ENCODE results near the gene KIAA0513.

KIAA0513 gene

GRCh38 chr16:85075236-85075924 lies 47.8 kb downstream of the KIAA0513 start:
- no peak for DNase-seq

GRCh38 chr16:85077039-85077438 lies 49.4 kb downstream of the KIAA0513 start:
- DNase-seq = no peak

GRCh38 chr16:85077576-85078125 lies 50.1 kb downstream of the KIAA0513 start:
- DNase-seq = no peak

- no peak for DNase-seq
These were observed 50.6 kb downstream of the KIAA0513 start for GRCh38 chr16:85078226-85078625.

GRCh38 chr16:85078952-85079351 lies 51.4 kb downstream of the KIAA0513 start:
- no peak for DNase-seq

GRCh38 chr16:85079785-85080570 lies 52.4 kb downstream of the KIAA0513 start:
- no peak for DNase-seq

GRCh38 chr16:85081038-85081437 lies 53.4 kb downstream of the KIAA0513 start:
- no peak for DNase-seq

GRCh38 chr16:85081765-85082164 lies 54.2 kb downstream of the KIAA0513 start:
- no peak for DNase-seq

- DNase-seq = no peak
These were observed 54.8 kb downstream of the KIAA0513 start for GRCh38 chr16:85082173-85083050.

GRCh38 chr16:85083051-85083639 lies 55.5 kb downstream of the KIAA0513 start:
- no peak for DNase-seq

- no peak for DNase-seq
These were observed 57.4 kb downstream of the KIAA0513 start for GRCh38 chr16:85084841-85085510.

GRCh38 chr16:85085721-85086120 lies 58.1 kb downstream of the KIAA0513 start:
- DNase-seq = no peak

- DNase-seq = peak; percentile 38 to 48
These were observed 59.0 kb downstream of the KIAA0513 start for GRCh38 chr16:85086347-85087291.

- DNase-seq = no peak
These were observed 60.4 kb downstream of the KIAA0513 start for GRCh38 chr16:85087899-85088569.

GRCh38 chr16:85088570-85089199 lies 61.1 kb downstream of the KIAA0513 start:
- DNase-seq = no peak

- no peak for DNase-seq
These were observed 61.9 kb downstream of the KIAA0513 start for GRCh38 chr16:85089525-85089924.

GRCh38 chr16:85090181-85090580 lies 62.6 kb downstream of the KIAA0513 start:
- no peak for DNase-seq

GRCh38 chr16:85090873-85091521 lies 63.4 kb downstream of the KIAA0513 start:
- no peak for DNase-seq

- DNase-seq = no peak
These were observed 63.9 kb downstream of the KIAA0513 start for GRCh38 chr16:85091522-85091910.
